Gastrocnemius medialis (tissue), 4 donors: ENCODE results near the gene TADA3.

Experiments used
- POLR2A ChIP-seq, 2 donors: fragments of 450-650 bp; IDR thresholded peaks; one replicate each; pipeline ENCODE4 v1.6.1; 2017; ENCODE audit warnings: antibody characterized with exemption in 2 of 2, mild to moderate bottlenecking in 2 of 2, moderate library complexity in 2 of 2
- TF ChIP-seq, protein P1 (sequence below), 5 experiments: fragments of 450-650 bp in 3 of 5; fragments of 200-600 bp in 2 of 5; sonication (generic) in 2 of 5; IDR thresholded peaks in 4 of 5; conservative IDR thresholded peaks in 1 of 5; 1 replicate in 4 of 5; 2 replicates in 1 of 5; pipeline ENCODE4 v1.5.1; 2016 to 2019; ENCODE audit warnings: antibody characterized with exemption in 5 of 5, mild to moderate bottlenecking in 3 of 5, moderate library complexity in 3 of 5

DNA sequence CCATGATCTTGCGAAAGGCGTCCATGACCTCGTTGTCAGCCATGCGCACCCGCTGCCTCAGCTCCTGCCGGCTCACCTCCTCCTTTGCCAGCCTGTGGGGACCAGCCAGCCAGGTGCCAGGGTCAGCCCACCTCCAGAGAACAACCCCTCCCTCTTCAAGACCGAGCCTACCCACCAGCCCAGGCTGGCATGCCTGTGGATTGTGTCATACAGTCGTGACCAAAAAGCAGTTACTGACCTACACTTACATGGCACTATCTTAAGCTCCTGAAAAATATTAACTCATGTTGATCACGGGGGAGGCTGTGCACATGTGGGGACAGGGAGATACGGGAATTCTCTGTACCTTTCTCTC, 11.8 kb downstream of the TADA3 start:
- TF ChIP-seq, protein P1, sequence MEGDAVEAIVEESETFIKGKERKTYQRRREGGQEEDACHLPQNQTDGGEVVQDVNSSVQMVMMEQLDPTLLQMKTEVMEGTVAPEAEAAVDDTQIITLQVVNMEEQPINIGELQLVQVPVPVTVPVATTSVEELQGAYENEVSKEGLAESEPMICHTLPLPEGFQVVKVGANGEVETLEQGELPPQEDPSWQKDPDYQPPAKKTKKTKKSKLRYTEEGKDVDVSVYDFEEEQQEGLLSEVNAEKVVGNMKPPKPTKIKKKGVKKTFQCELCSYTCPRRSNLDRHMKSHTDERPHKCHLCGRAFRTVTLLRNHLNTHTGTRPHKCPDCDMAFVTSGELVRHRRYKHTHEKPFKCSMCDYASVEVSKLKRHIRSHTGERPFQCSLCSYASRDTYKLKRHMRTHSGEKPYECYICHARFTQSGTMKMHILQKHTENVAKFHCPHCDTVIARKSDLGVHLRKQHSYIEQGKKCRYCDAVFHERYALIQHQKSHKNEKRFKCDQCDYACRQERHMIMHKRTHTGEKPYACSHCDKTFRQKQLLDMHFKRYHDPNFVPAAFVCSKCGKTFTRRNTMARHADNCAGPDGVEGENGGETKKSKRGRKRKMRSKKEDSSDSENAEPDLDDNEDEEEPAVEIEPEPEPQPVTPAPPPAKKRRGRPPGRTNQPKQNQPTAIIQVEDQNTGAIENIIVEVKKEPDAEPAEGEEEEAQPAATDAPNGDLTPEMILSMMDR (IDR thresholded peaks at IDR 0.05 in 4 of 5, conservative IDR thresholded peaks at IDR 0.05 in 1 of 5), result no peak
- TF ChIP-seq POLR2A (IDR thresholded peaks at IDR 0.05), result no peak
